HL-60 (cell line): Measurements from ENCODE around the gene FGF12.

Experiments used
- DNase-seq, 2 experiments: peaks; one replicate each; pipeline ENCODE4 v3.0.0-alpha.2; 2010 to 2020; ENCODE audit warnings: low read depth in 1 of 2, low spot score in 1 of 2
- H3K27ac ChIP-seq: fragments of 250-450 bp; sonication (Bioruptor Pico); replicated peaks from 2 replicates; pipeline ENCODE4 v1.5.1; 2020; ENCODE audit warnings: mild to moderate bottlenecking, moderate library complexity
- H3K27me3 ChIP-seq: fragments of 250-450 bp; sonication (Bioruptor Pico); 2 replicates; pipeline ENCODE4 v1.5.1; 2021; ENCODE audit warnings: mild to moderate bottlenecking, moderate library complexity; ENCODE audit not compliant: insufficient read depth, poor library complexity, severe bottlenecking
- H3K4me3 ChIP-seq: replicated peaks from 2 replicates; pipeline ENCODE4 v1.5.1; 2011; ENCODE audit warnings: mild to moderate bottlenecking, control low read depth, low read length; ENCODE audit not compliant: insufficient read depth
- GABPA ChIP-seq: IDR thresholded peaks from 2 replicates; pipeline ENCODE4 v1.6.1; 2012; ENCODE audit warnings: low read depth
- POLR2AphosphoS5 ChIP-seq: IDR thresholded peaks from 2 replicates; pipeline ENCODE4 v1.6.1; 2012; ENCODE audit warnings: low read depth
- REST ChIP-seq: IDR thresholded peaks from 2 replicates; pipeline ENCODE4 v1.6.1; 2012; ENCODE audit warnings: low read depth; ENCODE audit not compliant: insufficient replicate concordance
- SPI1 ChIP-seq: IDR thresholded peaks from 2 replicates; pipeline ENCODE4 v1.6.1; 2012; ENCODE audit warnings: low read depth, mild to moderate bottlenecking, borderline replicate concordance
- TF ChIP-seq, protein P1 (sequence below): IDR thresholded peaks from one replicate; pipeline ENCODE4 v1.5.1; 2011; ENCODE audit warnings: low read length, control low read depth, inconsistent platforms; ENCODE audit not compliant: insufficient read depth

The FGF12 gene

GRCh38 chr3:192168202-192168601 lies 559.1 kb downstream of the FGF12 start:
- DNase-seq: no peak
- H3K27ac ChIP-seq: no peak overlapping the region
- no peaks in the 10 kb centered on the region for H3K27me3 ChIP-seq
- H3K4me3 ChIP-seq: no peak overlapping the region
- TF ChIP-seq, protein P1, sequence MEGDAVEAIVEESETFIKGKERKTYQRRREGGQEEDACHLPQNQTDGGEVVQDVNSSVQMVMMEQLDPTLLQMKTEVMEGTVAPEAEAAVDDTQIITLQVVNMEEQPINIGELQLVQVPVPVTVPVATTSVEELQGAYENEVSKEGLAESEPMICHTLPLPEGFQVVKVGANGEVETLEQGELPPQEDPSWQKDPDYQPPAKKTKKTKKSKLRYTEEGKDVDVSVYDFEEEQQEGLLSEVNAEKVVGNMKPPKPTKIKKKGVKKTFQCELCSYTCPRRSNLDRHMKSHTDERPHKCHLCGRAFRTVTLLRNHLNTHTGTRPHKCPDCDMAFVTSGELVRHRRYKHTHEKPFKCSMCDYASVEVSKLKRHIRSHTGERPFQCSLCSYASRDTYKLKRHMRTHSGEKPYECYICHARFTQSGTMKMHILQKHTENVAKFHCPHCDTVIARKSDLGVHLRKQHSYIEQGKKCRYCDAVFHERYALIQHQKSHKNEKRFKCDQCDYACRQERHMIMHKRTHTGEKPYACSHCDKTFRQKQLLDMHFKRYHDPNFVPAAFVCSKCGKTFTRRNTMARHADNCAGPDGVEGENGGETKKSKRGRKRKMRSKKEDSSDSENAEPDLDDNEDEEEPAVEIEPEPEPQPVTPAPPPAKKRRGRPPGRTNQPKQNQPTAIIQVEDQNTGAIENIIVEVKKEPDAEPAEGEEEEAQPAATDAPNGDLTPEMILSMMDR: no peak
- TF ChIP-seq SPI1: no peak
- no peak for TF ChIP-seq REST
- no peak for TF ChIP-seq GABPA
- TF ChIP-seq POLR2AphosphoS5: no peak

- TF ChIP-seq, protein P1: no peak
- TF ChIP-seq POLR2AphosphoS5: no peak
- no peak for TF ChIP-seq GABPA
- no peak for TF ChIP-seq REST
- TF ChIP-seq SPI1: no peak
- H3K27me3 ChIP-seq: no peaks in the 10 kb centered on the region
- DNase-seq: no peak
- H3K4me3 ChIP-seq: no peak overlapping the region
- H3K27ac ChIP-seq: no peak overlapping the region
Measured at GRCh38 chr3:192165552-192165951, 561.8 kb downstream of the FGF12 start.

DNA sequence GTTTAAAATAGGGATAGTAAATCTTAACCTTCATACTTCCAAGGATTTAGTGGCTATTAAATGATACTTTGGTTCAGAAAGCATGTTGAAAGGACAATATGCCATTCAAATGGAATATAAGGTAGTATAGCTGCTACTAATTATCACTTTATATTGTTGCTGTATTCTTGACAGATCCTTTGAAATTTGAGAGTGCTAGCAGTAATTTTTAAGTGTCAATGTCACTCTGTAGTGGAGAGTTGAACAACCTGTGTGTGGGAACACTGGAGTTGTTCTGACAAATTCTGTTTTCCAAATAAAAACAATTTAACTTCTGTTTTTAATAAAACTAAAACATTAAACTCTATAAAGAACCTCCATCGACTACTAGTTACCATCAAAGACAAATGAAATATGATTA lies 565.7 kb downstream of the FGF12 start:
- H3K4me3 ChIP-seq: no peak overlapping the region
- TF ChIP-seq SPI1: no peak
- H3K27ac ChIP-seq: no peak overlapping the region
- H3K27me3 ChIP-seq: no peaks in the 10 kb centered on the region
- no peak for DNase-seq

- Histone ChIP-seq H3K27me3 (no peaks in the 10 kb centered on the region), H3K27ac (no peak overlapping the region), H3K4me3 (no peak overlapping the region)
- TF ChIP-seq REST: no peak
- no peak for TF ChIP-seq SPI1
- no peak for DNase-seq
Measured at GRCh38 chr3:192156382-192156781, 571.0 kb downstream of the FGF12 start.
